ENCODE data around the gene OVCH2. TPM values are rescaled to one million over a fixed set of nuclear protein-coding genes. Genes with fewer than 3 reads are reported as not detected.

The OVCH2 gene
- polyA plus RNA-seq, 1 donor from 2014 or later = not detected

DNA sequence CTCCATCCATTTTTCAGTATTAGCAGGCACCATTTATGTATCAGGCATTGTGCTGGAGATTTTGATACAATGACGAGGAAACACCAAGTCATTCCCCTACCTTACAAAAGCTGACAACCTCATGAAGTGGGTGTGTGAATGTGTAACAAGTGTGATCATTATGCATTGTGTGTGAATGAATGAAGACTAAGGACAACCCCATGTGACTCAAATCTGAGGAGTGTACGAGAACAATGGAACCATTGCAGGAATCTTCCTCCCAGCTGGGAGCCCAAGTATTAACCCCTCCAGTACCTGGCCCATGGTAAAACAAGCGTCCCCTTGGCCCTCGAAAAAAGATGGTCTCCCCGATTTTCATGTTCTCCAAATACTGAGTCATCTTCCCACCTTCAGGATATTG lies 37.4 kb downstream of the OVCH2 start:
- H3K4me3 ChIP-seq (ENCODE audit: low read length) = no peak overlapping the region
- no peaks in the 10 kb centered on the region for H3K9me2 ChIP-seq (ENCODE audit: insufficient read depth, low read length)
- no peaks in the 10 kb centered on the region for H3K36me3 ChIP-seq (ENCODE audit: insufficient read depth, low read length)
- no peak overlapping the region for H3K27ac ChIP-seq (ENCODE audit: low read length)
- no peak overlapping the region for H3K9ac ChIP-seq (ENCODE audit: low read length)
- TF ChIP-seq REST (IDR thresholded peaks at IDR 0.05; ENCODE audit: borderline replicate concordance) (no peak), SMC3 (conservative IDR thresholded peaks at IDR 0.05; ENCODE audit: poor library complexity) (no peak), POLR2AphosphoS5 (IDR thresholded peaks at IDR 0.05) (no peak), RAD21 (conservative IDR thresholded peaks at IDR 0.05) (no peak), MXI1 (conservative IDR thresholded peaks at IDR 0.05; ENCODE audit: poor library complexity, severe bottlenecking) (no peak), EZH2 (IDR thresholded peaks at IDR 0.05; ENCODE audit: borderline replicate concordance, insufficient read depth, low read length, poor library complexity, severe bottlenecking) (no peak), TAF1 (IDR thresholded peaks at IDR 0.05; ENCODE audit: low read depth) (no peak), CTCF (IDR thresholded peaks at IDR 0.05; ENCODE audit: poor library complexity, severe bottlenecking) (no peak), EP300 (conservative IDR thresholded peaks at IDR 0.05; ENCODE audit: poor library complexity, severe bottlenecking) (no peak)
- H2AFZ ChIP-seq (ENCODE audit: low read depth, low read length) = no peak overlapping the region
- H3K4me2 ChIP-seq (ENCODE audit: low read length) = no peak overlapping the region
- no peaks in the 10 kb centered on the region for H4K20me1 ChIP-seq (ENCODE audit: insufficient read depth)
- peaks cover 23% of the 10 kb centered on the region for H3K27me3 ChIP-seq (ENCODE audit: insufficient read depth, low read depth, low read length)
- no peaks in the 10 kb centered on the region for H3F3A ChIP-seq (ENCODE audit: insufficient read depth, low read length, poor library complexity, severe bottlenecking)
- no peaks in the 10 kb centered on the region for H3K9me3 ChIP-seq (ENCODE audit: low read length)
- H3K79me2 ChIP-seq (replicated peaks; ENCODE audit: insufficient read depth, low read length) = no peaks in the 10 kb centered on the region

DNA sequence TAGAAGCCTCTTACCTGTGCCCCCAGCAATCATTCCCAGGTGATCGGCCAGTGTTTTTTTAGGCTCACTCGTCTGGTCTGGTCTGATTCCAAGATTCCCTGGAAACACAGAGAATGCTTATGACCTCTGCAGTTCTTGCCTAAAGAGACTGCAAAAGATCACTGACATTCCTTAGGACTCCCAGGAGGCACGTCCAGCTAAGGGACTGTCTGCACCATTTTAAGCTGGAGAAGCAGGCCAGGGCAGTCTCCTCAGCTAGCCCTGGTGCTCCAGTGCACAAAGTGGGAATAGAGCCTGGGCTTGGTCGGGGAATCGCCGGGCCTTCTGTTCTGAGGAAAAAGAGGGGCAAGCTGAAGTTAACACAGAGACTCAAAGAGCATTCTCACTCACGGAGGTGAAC lies 37.8 kb downstream of the OVCH2 start:
- Histone ChIP-seq H3K4me3 (ENCODE audit: low read length) (no peak overlapping the region), H3K9ac (ENCODE audit: low read length) (no peak overlapping the region), H2AFZ (ENCODE audit: low read depth, low read length) (no peak overlapping the region), H3K9me3 (ENCODE audit: low read length) (no peaks in the 10 kb centered on the region), H3K27me3 (ENCODE audit: insufficient read depth, low read depth, low read length) (peaks cover 19% of the 10 kb centered on the region), H3K36me3 (ENCODE audit: insufficient read depth, low read length) (no peaks in the 10 kb centered on the region), H3K9me2 (ENCODE audit: insufficient read depth, low read length) (no peaks in the 10 kb centered on the region), H4K20me1 (ENCODE audit: insufficient read depth) (no peaks in the 10 kb centered on the region), H3F3A (ENCODE audit: insufficient read depth, low read length, poor library complexity, severe bottlenecking) (no peaks in the 10 kb centered on the region), H3K4me2 (ENCODE audit: low read length) (no peak overlapping the region), H3K27ac (ENCODE audit: low read length) (no peak overlapping the region), H3K79me2 (replicated peaks; ENCODE audit: insufficient read depth, low read length) (no peaks in the 10 kb centered on the region)
- no peak for TF ChIP-seq TAF1 (IDR thresholded peaks at IDR 0.05; ENCODE audit: low read depth)
- no peak for TF ChIP-seq REST (IDR thresholded peaks at IDR 0.05; ENCODE audit: borderline replicate concordance)
- no peak for TF ChIP-seq POLR2AphosphoS5 (IDR thresholded peaks at IDR 0.05)
- no peak for TF ChIP-seq EP300 (conservative IDR thresholded peaks at IDR 0.05; ENCODE audit: poor library complexity, severe bottlenecking)
- no peak for TF ChIP-seq EZH2 (IDR thresholded peaks at IDR 0.05; ENCODE audit: borderline replicate concordance, insufficient read depth, low read length, poor library complexity, severe bottlenecking)
- TF ChIP-seq CTCF (IDR thresholded peaks at IDR 0.05; ENCODE audit: poor library complexity, severe bottlenecking) = no peak
